Endothelial cell of umbilical vein (primary cell): Measurements from ENCODE around the gene PRR5. TPM values are rescaled to one million over a fixed set of nuclear protein-coding genes. Genes with fewer than 3 reads are reported as not detected.

ENCODE experiments used
- BruUV-seq: library from RNA; stranded (reverse); fragments of 400-500 nt; replicated peaks from 2 replicates; lab custom pipeline; 2021; lab: Mats Ljungman, UMichigan
- CTCF ChIA-PET: fragments of 300-600, 350-600 bp; sonication (Branson Sonifier 250); formaldehyde crosslinking; loops from one replicate; lab custom pipeline; 2021; ENCODE audit warnings: antibody characterized with exemption, inconsistent platforms; lab: Charles Lee
- POLR2A ChIA-PET: fragments of 300-600, 350-600 bp; sonication (Branson Sonifier 250); formaldehyde crosslinking; loops from one replicate; lab custom pipeline; 2021; ENCODE audit warnings: antibody characterized with exemption, inconsistent platforms; lab: Charles Lee
- DNase-seq: peaks from one replicate; pipeline ENCODE4 v3.0.0-alpha.2; 2011; ENCODE audit warnings: low read depth, low spot score
- FAIRE-seq: peaks from 2 replicates; lab custom pipeline; 2011; peaks lifted over from hg19 to GRCh38; lab: Jason Lieb, UNC
- H2AFZ ChIP-seq: 2 replicates; pipeline ENCODE4 v1.6.0; 2012; ENCODE audit warnings: low read depth, low read length, control low read depth, inconsistent platforms
- H3K27ac ChIP-seq: 2 replicates; pipeline ENCODE4 v1.5.1; 2011; ENCODE audit warnings: low read depth, mild to moderate bottlenecking, control low read depth, low read length, moderate library complexity; ENCODE audit not compliant: insufficient read depth
- H3K27me3 ChIP-seq, 2 experiments: 2 replicates each; pipeline versions ENCODE4 v1.6.0 to v1.6.1; 2011; ENCODE audit warnings: low read length in 2 of 2, mixed read lengths in 1 of 2; ENCODE audit not compliant: control insufficient read depth in 2 of 2, insufficient read depth in 2 of 2
- H3K36me3 ChIP-seq, 2 experiments: 2 replicates in 1 of 2; 3 replicates in 1 of 2; pipeline ENCODE4 v1.5.1; 2011; ENCODE audit warnings: low read length in 2 of 2, mild to moderate bottlenecking in 1 of 2, moderate library complexity in 1 of 2; ENCODE audit not compliant: control insufficient read depth in 2 of 2, insufficient read depth in 2 of 2; ENCODE audit errors: extremely low read depth in 1 of 2
- H3K4me1 ChIP-seq: 3 replicates; pipeline ENCODE4 v1.5.1; 2011; ENCODE audit warnings: mild to moderate bottlenecking, low read length; ENCODE audit not compliant: control insufficient read depth, insufficient read depth; ENCODE audit errors: extremely low read depth
- H3K4me2 ChIP-seq: 2 replicates; pipeline ENCODE4 v1.6.1; 2011; ENCODE audit warnings: low read length, control low read depth, mixed read lengths; ENCODE audit not compliant: insufficient read depth
- H3K4me3 ChIP-seq, 3 experiments: fragments of 200-600 bp in 1 of 3; sonication (generic), shearing (Covaris generic) in 1 of 3; replicated peaks in 1 of 3; 2 replicates each; pipeline ENCODE4 v1.5.1; 2011 to 2016; ENCODE audit warnings: control low read depth in 3 of 3, low read length in 3 of 3, mild to moderate bottlenecking in 2 of 3, inconsistent platforms in 1 of 3, low read depth in 1 of 3, moderate library complexity in 1 of 3; ENCODE audit not compliant: insufficient read depth in 1 of 3
- H3K79me2 ChIP-seq: 2 replicates; pipeline ENCODE4 v1.6.0; 2012; ENCODE audit warnings: low read length, inconsistent platforms; ENCODE audit not compliant: control insufficient read depth, insufficient read depth
- H3K9ac ChIP-seq: replicated peaks from 2 replicates; pipeline ENCODE3; 2011; ENCODE audit warnings: low read length, control low read depth; ENCODE audit not compliant: insufficient read depth; ENCODE audit errors: extremely low read depth
- H3K9me1 ChIP-seq: replicated peaks from 3 replicates; pipeline ENCODE4 v1.6.0; 2011; ENCODE audit warnings: mild to moderate bottlenecking, low read length; ENCODE audit not compliant: control insufficient read depth, insufficient read depth; ENCODE audit errors: extremely low read depth
- H3K9me3 ChIP-seq: replicated peaks from 2 replicates; pipeline ENCODE4 v1.5.1; 2012; ENCODE audit warnings: low read length, inconsistent platforms; ENCODE audit not compliant: control insufficient read depth, insufficient read depth
- H4K20me1 ChIP-seq: replicated peaks from 2 replicates; pipeline ENCODE3; 2011; ENCODE audit warnings: mild to moderate bottlenecking, low read length; ENCODE audit not compliant: control insufficient read depth, insufficient read depth; ENCODE audit errors: extremely low read depth
- EZH2 ChIP-seq: IDR thresholded peaks from 2 replicates; pipeline ENCODE4 v1.6.1; 2012; ENCODE audit warnings: borderline replicate concordance, low read depth, mild to moderate bottlenecking, moderate library complexity, low read length, inconsistent platforms; ENCODE audit not compliant: severe bottlenecking
- FOS ChIP-seq: IDR thresholded peaks from 2 replicates; pipeline ENCODE4 v1.6.1; 2011; ENCODE audit warnings: mild to moderate bottlenecking, low read length, moderate library complexity, borderline replicate concordance; ENCODE audit not compliant: insufficient read depth
- dilution Hi-C: fragments of 300-500 bp; cut with MboI; formaldehyde crosslinking; loops from one replicate; pipeline ENCODE4 v1.15.0; 2019; ENCODE audit warnings: low sequenced_read_pairs; ENCODE audit not compliant: extremely low pct_ligation_motif_present
- intact Hi-C: fragments of 100-400 bp; cut with micrococcal nuclease; formaldehyde crosslinking; loops from one replicate; pipeline ENCODE4 v1.10.0; 2022
- polyA plus RNA-seq, 4 experiments: library from polyadenylated mRNA; depleted of rRNA in 3 of 4; stranded (reverse) in 3 of 4; unstranded in 1 of 4; fragments of >200 nt; gene quantifications; 2 replicates each; pipeline versions ENCODE4 v1.2.1 to v1.2.3, GENCODE V29; 2011 to 2012; ENCODE audit warnings: missing spikeins in 1 of 4
- total RNA-seq: library from RNA; stranded (reverse); gene quantifications from 2 replicates; pipeline ENCODE4 v1.2.3, GENCODE V29; 2021

The PRR5 gene
- total and polyA plus RNA-seq, 2 donors (not counting 3 experiments of a cell fraction or from before 2014, with no cell fraction given) = 4.3 to 9.0 TPM

DNA sequence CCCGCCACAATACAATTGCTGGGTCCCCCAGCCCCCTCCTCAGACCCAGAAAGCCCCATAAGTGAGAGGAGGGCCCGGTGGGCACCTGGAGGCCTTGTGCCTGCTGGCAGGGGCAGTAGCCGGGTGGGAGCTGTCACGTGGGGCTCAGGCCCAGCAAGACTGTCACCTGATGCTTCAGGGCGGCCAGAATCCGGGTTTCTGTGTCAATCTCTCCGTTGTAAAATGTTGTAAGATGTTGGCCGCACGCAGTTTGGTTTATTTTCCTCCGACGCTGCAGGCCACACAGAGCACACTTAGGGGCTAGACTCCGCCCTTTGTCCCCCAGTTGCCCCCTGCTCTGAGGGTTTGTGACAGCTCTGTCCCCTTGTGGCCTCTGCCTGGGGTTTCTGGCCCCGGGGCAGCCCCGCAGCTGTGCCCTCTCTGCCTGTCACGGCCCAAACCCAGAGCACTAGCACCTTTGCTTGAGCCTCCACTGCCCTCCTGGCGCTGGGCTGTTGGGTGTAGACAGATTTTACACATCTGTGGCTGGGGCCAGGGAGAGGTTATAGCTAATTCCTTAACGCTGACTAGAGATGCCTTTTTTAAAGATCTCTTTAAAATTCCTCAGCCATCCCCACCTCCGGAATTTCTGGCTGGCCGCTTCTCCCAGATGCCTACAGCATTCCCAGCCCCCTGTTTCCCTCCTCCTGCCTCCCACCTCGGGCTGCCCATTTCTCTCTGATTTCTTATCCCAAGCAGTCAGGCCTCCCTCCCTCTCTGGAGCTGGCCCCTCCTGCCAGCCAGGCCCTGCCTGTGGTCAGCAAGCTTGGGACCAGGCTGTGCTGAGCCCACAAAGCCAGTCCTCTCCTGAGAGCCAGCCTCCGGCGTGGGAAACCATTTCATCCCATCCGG, 3.2 kb upstream of the PRR5 start:
- DNase-seq (no peak), FAIRE-seq (no peak)
- no peak overlapping the region for H3K4me3 ChIP-seq
- BruUV-seq = no TSS peak
- dilution Hi-C loops (no loop called here), intact Hi-C loops (no loop called here)
- no peak overlapping the region for H3K9ac ChIP-seq
- no peak for TF ChIP-seq EZH2
- H3K36me3 ChIP-seq = no peaks in the 10 kb centered on the region
- peaks cover 7% of the 10 kb centered on the region for H3K4me1 ChIP-seq
- no peaks in the 10 kb centered on the region for H4K20me1 ChIP-seq
- no peaks in the 10 kb centered on the region for H3K9me1 ChIP-seq
- H3K27me3 ChIP-seq = peaks cover 6 to 9% of the 10 kb centered on the region in 2 experiments
- CTCF ChIA-PET = interaction anchor here (0.6 to 5.0 kb wide), 4 partner anchors 10 to 36 kb away, joined by 3 to 41 read pairs (median 3); no protein-coding TSS in a partner anchor
- H3K9me3 ChIP-seq = no peaks in the 10 kb centered on the region
- POLR2A ChIA-PET = no interaction called here
- H3K4me2 ChIP-seq = no peak overlapping the region
- no peak overlapping the region for H3K27ac ChIP-seq
- H3K79me2 ChIP-seq = no peaks in the 10 kb centered on the region
- H2AFZ ChIP-seq = no peak overlapping the region

DNA sequence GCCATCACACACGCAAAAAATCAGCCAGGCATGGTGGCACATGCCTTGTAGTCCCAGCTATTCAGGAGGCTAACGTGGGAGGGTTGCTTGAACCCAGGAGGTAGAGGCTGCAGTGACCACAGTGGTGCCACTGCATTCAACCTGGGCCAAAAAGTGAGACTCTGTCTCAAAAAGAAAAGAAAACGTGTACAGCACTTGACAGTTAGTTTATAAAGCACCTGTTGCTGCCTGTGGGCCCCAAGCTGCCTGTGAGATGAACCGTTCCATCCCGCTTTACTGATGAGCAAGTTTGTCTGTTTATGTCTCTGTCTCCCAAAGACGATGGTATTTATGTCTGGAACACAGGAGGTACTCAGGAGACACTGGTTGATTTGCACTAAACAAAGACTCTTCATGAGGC, 1.5 kb upstream of the PRR5 start:
- no peak overlapping the region for H3K27ac ChIP-seq
- dilution Hi-C loops (no loop called here), intact Hi-C loops (no loop called here)
- BruUV-seq = no TSS peak
- H3K4me2 ChIP-seq = no peak overlapping the region
- no peak overlapping the region for H2AFZ ChIP-seq
- no peak overlapping the region for H3K9ac ChIP-seq
- peaks cover 6 to 11% of the 10 kb centered on the region in 2 experiments for H3K27me3 ChIP-seq
- no peaks in the 10 kb centered on the region for H3K9me3 ChIP-seq
- H3K36me3 ChIP-seq = no peaks in the 10 kb centered on the region
- ChIA-PET POLR2A (no interaction called here), CTCF (interaction anchor here (0.8 kb wide), 1 partner anchor 29 kb away, joined by 4 read pairs; no protein-coding TSS in a partner anchor)
- no peaks in the 10 kb centered on the region for H3K9me1 ChIP-seq
- no peak for TF ChIP-seq FOS
- DNase-seq = no peak
- no peaks in the 10 kb centered on the region for H4K20me1 ChIP-seq
- no peak for FAIRE-seq
- no peaks in the 10 kb centered on the region for H3K79me2 ChIP-seq
- H3K4me1 ChIP-seq = peaks cover 7% of the 10 kb centered on the region
- H3K4me3 ChIP-seq = no peak overlapping the region
